Breast epithelium (tissue), 3 donors: ENCODE results near the gene DCXR.

ENCODE experiments used
- CTCF ChIP-seq, 3 donors: fragments of 450-650 bp; IDR thresholded peaks; one replicate each; pipeline ENCODE4 v1.5.1; 2016 to 2017; ENCODE audit warnings: antibody characterized with exemption in 3 of 3, mild to moderate bottlenecking in 3 of 3, moderate library complexity in 3 of 3
- POLR2A ChIP-seq: fragments of 450-650 bp; IDR thresholded peaks from one replicate; pipeline ENCODE4 v1.6.1; 2016; ENCODE audit warnings: antibody characterized with exemption, mild to moderate bottlenecking, moderate library complexity

- TF ChIP-seq POLR2A: no peak
- no peak for TF ChIP-seq CTCF (IDR thresholded peaks at IDR 0.05)
Measured at GRCh38 chr17:82051776-82052637, 14.5 kb upstream of the DCXR start, which contains the start of the genes GPS1 and RFNG.
